Measurements from ENCODE around the gene KCNH2.

- TF ChIP-seq EP300 (IDR thresholded peaks at IDR 0.05; ENCODE audit: borderline replicate concordance in 1 of 2, low read depth in 1 of 2, low read length in 1 of 2), result no peak
- no peak for TF ChIP-seq CTCF (IDR thresholded peaks at IDR 0.05)
- no peak for TF ChIP-seq SMC3 (IDR thresholded peaks at IDR 0.05; ENCODE audit: low read depth, low read length)
- TF ChIP-seq MAX (IDR thresholded peaks at IDR 0.05; ENCODE audit: low read depth), result no peak
- peak; percentile 44; the same call in 1 of the 2 replicates for TF ChIP-seq RCOR1 (IDR thresholded peaks at IDR 0.05; ENCODE audit: low read length)
Observed at GRCh38 chr7:150961510-150962289, 16.4 kb downstream of the KCNH2 start.
